GM18508 (cell line): ENCODE data around the gene LRTM2.

Experiments
- ATAC-seq: cut with Tn5 transposase; IDR thresholded peaks from one replicate; pipeline ENCODE4 v1.9.1; 2021; ENCODE audit warnings: moderate number of reproducible peaks; ENCODE audit not compliant: insufficient read depth, unreplicated experiment

LRTM2 gene

DNA sequence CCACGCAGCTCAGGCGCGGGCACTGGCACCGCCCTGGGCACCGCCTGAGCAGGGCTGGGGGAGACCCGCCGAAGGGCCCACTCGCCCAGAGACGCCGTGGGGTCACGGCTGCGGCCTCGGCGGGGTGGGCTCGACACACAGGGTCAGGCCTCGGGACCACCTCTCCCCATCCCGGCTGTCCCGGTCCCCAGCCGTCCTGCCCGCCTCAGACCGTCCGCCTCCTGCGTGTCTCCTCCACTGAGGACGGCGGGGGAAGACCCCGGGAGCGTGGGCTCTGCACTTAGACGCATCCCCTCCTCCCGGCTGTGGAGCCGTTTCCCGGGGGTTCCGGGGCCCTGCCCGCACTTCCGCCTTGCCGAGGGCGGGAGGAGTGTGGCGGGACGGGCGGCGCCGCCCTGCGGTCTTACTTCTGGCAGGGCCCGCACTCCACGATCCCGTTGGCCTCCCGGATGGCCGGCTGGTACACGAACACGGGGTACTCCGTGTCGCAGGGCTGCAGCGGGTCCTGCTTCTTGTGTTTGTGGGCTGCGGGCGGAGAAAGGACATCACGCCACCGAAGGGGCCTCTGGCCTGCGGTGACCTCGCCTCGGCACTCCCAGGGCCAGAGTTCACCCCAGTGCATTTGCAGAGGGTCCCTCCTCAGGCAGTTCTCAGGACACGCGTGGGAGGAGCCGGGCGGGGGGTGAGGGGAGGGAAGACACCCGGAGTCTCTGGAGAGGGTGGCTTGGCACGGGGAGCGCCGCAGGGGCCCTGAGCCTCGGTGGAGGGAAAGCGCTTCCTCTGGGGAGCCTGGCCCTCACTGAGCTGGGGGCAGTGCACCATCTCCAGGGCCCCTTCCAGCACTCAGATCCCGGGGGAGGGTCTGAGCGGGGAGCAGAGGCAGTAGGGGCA is 23.1 kb upstream of the LRTM2 start:
- ATAC-seq, result no peak

- no peak for ATAC-seq
These were observed 22.2 kb upstream of the LRTM2 start for GRCh38 chr12:1797991-1798640.

DNA sequence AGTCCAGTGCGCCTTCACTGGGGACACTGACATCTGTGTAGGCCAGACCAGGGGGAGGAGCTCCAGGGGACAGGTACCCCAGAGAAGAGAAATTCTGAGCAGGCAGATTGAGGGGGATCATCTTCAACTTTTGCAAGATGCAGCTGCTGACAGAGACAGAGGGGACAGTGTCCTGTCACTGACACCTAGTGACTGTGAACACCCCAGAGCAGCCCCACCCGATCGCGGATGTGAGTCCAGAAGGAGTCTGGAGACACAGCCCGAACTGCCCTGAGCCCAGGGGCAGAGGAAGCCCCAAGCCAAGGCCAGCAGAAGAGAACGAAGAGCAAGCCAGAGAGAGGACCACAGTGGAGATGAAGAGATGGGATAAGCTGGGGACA is 21.7 kb upstream of the LRTM2 start:
- ATAC-seq, result no peak

DNA sequence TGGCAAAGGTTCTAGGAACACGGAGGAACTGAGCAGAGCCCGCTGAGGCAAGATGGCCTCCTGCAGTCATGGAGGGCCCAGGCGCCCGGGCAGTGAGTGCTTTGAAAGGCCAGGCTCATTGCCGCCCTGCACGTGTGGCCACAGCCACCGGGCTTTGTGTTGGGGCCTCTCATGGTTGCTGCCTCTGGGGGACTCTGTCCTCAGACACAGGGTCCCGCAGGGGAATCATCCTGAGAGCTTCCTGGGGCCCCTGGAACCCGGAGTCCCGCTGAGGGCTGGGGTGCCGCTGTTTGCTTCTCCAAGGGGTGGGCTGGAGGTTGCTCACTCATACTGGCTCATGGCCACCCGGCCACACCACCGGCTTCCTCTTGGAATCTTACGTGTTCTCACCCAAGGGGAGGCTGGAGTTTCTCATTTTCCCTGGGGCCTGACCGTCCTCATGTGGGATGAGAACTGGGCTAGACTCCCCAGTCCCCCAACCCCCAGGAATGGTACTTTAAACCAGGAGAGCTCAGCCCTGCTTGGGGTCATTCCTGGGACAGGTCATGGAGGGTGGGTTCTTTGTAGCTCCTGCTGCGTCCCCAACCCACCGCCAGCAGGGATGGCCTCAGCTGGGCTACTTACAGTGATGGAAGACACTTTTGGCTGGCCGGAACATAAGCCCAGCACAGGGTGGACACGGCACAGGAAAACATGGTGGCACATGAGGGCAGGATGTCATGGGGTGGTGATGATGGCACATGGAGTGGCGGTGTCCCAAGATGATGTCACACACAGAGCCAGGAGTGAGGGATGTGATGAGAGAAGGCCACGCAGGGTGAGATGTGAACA is 21.1 kb upstream of the LRTM2 start:
- ATAC-seq, result no peak

DNA sequence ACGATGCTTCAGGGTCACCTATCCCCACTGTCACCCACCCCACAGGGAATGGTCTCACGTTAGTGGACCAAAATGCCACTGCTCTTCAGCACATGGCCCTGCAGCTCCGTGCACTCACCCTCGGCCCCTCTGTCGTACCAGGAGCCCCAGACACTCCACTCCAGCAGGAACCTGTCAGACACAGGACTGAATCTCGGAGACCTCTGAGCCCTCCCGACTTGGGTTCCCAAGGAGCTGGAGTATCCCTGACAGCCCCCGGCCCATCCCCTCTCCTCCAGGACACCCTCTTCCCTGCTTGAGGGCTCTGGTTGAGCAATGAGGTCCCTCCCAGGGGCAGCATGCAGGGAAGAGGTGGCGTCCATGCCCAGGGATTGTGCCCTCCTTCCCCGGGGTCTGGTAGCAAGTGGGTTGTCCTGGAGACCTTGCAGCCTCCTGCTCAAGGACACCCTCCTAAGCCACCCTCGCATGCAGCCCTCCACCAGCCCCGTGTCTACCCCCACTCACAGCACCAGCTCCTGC is 20.4 kb upstream of the LRTM2 start:
- no peak for ATAC-seq

DNA sequence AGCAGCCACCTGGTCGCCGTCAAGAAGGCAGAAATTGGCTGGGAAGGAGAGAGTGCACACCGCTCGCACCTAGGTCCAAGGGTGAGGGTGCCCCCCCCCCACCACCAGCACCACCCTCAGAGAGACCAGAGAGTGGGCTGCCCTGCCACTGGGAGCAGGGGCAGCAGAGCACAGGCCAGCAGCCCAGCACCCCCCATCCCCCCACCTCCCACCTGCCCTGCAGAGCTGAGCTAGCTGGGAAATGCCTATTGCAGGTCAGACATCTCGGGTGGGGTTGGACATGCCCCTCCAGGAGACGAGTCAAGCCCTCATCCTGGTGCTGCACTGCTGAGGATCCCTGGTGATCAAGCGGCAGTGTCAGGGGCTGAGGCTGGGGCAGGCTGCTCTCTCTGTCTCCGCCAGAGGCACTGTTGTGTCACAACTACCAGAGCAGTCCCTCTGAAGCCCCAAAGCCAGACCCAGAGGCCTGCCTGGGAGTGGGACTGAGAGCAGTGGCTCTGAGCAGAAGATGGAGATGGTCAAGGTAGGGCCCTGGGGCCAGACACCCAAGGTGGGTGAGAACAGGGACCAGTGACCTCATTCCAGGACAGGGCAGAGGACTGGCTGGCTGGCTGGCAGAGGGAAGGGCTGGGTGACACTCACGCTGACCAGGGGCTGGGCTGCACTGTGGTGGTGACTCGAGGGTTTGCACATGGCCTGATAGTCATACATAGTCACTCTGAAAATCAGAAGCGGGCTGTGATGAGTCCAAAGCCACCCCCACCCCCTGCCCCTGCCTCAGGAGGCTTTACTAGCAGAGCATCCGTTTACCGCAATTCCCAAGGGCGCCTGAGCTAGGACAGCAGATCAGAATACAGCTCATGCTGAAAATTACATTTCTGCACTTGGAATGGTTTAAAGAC is 19.7 kb upstream of the LRTM2 start:
- ATAC-seq, result no peak

GRCh38 chr12:1801303-1801975 is 18.9 kb upstream of the LRTM2 start:
- ATAC-seq, result no peak

DNA sequence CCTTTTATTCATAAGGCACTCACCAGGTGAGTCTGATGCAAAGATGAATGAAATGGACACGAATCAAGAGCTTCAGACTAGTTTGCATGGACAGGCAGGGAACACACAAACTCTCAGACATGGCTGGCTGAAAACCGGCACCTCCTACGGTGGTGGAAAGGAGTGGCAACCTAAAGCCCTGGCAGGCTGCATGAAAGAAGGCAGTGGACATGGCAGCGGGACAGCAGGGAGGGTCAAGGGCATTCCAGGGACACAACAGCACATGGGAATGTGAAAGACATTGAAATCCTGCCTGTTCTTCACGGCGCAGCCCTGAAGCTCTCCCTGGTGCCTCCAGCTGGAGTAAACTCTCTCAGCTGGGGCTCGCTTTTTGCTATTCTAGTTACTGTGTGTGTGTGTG is 16.6 kb upstream of the LRTM2 start:
- ATAC-seq, result no peak

DNA sequence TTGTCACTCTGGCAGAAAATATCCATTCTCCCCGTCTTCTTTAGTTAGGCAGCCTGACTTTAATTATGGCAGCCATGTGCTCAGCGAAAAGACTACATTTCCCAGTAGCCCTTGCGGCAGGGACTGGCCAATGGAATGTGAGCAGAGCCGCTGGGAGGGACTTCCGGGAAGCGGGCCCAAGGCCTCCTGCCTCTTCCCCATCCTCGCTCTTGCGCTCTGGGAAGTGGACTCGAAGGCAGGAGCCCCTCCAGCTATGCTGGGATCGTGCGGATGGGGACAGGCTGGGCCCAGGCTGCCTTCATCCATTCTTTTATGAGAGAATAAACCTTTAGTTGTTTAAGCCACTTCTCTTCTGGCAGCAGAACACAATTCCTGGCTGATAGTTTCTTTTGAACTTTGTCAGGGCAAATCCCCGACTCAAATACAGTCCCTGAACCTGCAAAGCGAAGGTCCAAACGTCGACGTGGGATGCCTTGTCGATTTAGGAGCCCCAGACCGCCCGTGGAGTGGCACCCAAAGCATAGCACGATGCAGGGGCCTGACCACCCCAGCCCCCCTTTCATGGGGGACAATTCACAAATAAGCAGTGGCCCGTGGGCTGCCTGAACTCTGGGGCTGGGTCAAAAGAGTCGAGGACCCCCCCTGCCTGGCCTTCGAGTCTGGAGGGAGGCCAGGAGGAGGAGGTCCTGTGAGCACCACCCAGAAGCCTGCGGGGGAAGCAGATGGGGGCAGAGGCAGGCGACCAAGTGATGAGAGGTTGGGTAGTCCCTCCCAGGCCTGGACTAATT is 15.6 kb upstream of the LRTM2 start:
- ATAC-seq, result no peak

DNA sequence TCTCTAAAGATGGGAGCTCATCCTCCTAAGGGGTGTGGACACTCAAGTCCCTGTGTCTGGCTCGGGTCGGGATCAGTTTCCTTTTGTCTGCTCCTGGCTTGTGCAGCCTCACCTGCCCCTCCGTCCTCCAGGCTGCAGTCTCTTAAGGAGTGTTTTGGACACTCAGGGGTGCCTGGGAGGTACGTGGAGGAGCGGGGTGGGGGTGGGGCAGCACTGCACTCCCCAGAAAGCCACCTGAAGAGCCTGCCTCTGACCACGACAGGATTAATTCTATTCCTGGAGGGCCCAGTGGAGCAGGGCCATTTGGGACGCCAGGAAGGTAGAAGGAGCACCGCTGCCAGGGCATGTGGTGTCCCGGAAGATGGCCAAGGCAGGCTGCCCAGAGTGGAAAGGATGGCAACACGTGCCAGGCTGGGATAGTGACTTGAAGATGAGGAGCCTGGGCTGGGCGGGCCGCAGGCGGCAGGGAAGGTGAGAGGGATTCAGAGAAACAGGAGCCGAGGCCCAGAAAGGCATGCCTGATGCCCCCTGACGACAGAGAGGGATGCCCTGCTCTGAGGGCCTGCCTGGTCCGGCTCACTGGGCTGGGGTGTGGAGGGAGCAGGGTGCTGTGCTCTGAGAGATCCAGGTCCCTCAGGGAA is 14.8 kb upstream of the LRTM2 start:
- no peak for ATAC-seq

GRCh38 chr12:1806301-1807086 is 13.9 kb upstream of the LRTM2 start:
- ATAC-seq, result no peak

GRCh38 chr12:1807087-1807860 is 13.1 kb upstream of the LRTM2 start:
- ATAC-seq, result no peak

DNA sequence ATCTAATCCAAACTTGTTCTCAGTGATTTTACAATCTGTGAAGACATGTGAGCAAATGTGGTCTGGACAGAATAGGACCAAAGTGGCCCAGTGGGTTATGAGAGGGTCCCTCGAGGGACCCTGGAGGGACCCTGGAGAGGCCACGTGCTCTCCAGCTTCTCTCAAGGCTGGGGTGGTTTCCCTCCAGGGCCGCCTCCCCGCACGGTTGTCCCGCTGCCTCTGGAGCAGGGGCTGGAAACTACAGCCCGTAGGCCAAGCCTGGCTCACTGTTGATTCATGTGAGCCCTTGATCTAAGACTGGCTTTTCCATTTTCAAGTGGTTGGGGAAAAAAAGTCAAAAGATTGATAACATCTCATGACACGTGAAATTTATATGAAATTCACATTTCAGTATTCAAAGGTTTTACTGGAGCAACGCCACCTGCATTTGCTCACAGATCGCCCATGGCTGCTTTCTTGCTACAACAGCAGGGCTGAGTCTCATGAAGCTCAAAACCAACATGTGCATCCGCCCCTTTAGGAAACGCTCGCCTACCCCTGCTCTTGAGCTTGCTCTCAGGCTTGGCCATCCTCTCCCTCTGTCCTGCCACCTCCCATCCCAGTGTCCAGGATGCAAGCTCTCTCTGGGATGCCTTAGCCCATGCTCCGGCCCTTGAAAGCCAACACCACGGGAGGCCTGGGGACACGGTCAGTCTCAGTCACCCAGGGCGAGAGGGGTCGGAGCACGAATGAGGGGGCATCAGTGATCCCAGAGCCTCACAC is 12.1 kb upstream of the LRTM2 start:
- ATAC-seq, result no peak

DNA sequence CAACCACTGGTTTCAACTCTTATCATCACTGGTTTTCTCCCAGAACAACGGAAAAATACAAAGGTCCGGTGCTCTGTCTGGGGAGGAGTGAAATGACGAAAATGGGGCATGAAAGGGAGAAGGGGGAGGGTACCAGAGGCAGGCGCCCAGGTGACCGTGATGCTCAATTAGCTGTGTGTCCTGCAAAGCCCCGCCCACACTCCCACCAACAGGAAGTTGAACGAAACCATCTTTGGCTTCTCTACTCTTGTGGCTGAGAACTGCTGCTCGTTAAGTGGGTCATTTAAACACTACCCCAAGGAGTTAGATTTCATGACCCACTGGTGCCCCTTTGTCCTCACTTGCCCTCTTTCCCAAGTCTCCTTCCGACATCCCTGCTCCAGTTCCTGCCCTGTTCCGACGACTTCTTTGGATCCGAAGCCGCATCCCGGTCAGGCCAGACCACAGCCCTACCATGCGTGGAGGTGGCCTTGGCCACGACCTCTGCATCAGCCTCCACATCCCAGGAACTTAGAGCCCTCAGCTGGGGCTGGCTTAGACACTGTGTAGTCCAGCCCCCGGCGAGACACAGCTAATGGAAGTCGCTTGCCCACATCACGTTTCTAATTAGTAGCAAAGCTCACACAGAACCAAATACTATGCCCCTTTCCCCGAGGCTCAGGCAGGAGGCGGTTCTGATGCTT is 11.4 kb upstream of the LRTM2 start:
- ATAC-seq, result no peak

DNA sequence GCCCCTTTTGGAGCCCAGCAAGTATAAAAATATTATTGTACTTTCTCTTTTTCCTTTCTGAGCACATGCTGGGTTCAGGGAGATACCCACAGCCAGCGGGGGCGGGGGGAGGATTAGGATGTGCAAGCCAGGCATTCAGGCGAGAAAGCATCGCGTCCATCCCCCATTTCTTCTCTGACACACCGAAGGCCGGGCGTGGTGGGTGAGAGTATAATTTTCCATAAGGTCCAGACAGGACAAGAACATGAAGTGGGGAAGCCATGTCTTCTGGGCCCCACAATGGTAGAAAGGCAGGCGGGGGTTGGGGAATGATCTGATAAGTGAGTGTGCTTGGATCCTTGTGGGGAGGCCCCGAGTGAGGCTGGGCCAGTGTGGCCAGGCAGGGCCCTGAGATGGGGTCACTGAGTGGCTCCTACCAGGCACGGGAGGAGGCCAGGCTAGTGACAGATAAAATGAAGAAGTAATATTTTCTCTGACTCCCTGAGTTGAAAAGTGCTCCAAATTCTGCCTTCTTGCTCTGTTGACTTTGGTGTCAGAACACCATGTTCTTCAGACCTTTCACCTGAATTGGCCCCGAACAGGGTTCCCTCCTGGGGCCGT is 10.7 kb upstream of the LRTM2 start:
- no peak for ATAC-seq
